ENCODE results near the gene ST3GAL4. TPM values are rescaled to one million over a fixed set of nuclear protein-coding genes. Genes with fewer than 3 reads are reported as not detected.

ST3GAL4 gene
- total RNA-seq, 1 experiment from 2014 or later = 13.6 TPM

GRCh38 chr11:126337474-126338241, 17.8 kb upstream of the ST3GAL4 start:
- H3K27ac ChIP-seq (ENCODE audit: insufficient read length, low read depth, low read length) = no peak overlapping the region
- no peaks in the 10 kb centered on the region for H3K79me2 ChIP-seq (ENCODE audit: insufficient read depth, low read length)
- H3K27me3 ChIP-seq (ENCODE audit: insufficient read depth, low read length) = no peaks in the 10 kb centered on the region
- TF ChIP-seq, protein P1, sequence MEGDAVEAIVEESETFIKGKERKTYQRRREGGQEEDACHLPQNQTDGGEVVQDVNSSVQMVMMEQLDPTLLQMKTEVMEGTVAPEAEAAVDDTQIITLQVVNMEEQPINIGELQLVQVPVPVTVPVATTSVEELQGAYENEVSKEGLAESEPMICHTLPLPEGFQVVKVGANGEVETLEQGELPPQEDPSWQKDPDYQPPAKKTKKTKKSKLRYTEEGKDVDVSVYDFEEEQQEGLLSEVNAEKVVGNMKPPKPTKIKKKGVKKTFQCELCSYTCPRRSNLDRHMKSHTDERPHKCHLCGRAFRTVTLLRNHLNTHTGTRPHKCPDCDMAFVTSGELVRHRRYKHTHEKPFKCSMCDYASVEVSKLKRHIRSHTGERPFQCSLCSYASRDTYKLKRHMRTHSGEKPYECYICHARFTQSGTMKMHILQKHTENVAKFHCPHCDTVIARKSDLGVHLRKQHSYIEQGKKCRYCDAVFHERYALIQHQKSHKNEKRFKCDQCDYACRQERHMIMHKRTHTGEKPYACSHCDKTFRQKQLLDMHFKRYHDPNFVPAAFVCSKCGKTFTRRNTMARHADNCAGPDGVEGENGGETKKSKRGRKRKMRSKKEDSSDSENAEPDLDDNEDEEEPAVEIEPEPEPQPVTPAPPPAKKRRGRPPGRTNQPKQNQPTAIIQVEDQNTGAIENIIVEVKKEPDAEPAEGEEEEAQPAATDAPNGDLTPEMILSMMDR (conservative IDR thresholded peaks at IDR 0.05) = no peak
- H3K27me3 Mint-ChIP-seq (ENCODE audit: low read depth) = no peaks in the 10 kb centered on the region
- no peak for DNase-seq
- no peak overlapping the region for H2BK5ac ChIP-seq (ENCODE audit: insufficient read length, low read length)
- no peak overlapping the region for H3K14ac ChIP-seq (ENCODE audit: insufficient read depth, low read length)
- no peak overlapping the region for H4K8ac ChIP-seq (replicated peaks; ENCODE audit: insufficient read length, low read depth, low read length)
- no peak overlapping the region for H4K5ac ChIP-seq (ENCODE audit: insufficient read length, low read depth, low read length)
- no peak overlapping the region for H3K18ac ChIP-seq (ENCODE audit: insufficient read length, low read depth, low read length)
- H3K4ac ChIP-seq (ENCODE audit: low read depth, low read length) = no peak overlapping the region
- no peaks in the 10 kb centered on the region for H3K9me3 Mint-ChIP-seq
- no peaks in the 10 kb centered on the region; the same call in 1 of the 2 replicates for H3K4me1 ChIP-seq (ENCODE audit: insufficient read depth, low read length)
- H2AK5ac ChIP-seq (ENCODE audit: insufficient read length, low read length) = no peak overlapping the region
- H4K91ac ChIP-seq (ENCODE audit: insufficient read length, low read depth, low read length) = no peak overlapping the region
- WGBS (ENCODE audit: extremely low coverage, insufficient read length, low lambda C conversion rate) = no CpG with 5 or more reads among the region's 15 CpGs
- peaks cover 18 to 20% of the 10 kb centered on the region in 2 experiments for H3K4me1 Mint-ChIP-seq
- no peak overlapping the region for H3K4me2 ChIP-seq (ENCODE audit: insufficient read depth, insufficient read length, low read length)
- no peaks in the 10 kb centered on the region for H3K9me3 ChIP-seq (ENCODE audit: control insufficient read depth, low read depth, low read length)
- H3K23ac ChIP-seq (ENCODE audit: insufficient read length, low read depth, low read length) = no peak overlapping the region
- H3K27ac Mint-ChIP-seq = peak overlapping the region in 1 of 3 experiments; percentile 10; a peak in 1 of 7 replicates
- no peak overlapping the region for H3T11ph ChIP-seq (ENCODE audit: low read length)
- H2BK15ac ChIP-seq (ENCODE audit: low read depth, low read length) = no peak overlapping the region
- H3K9ac ChIP-seq (ENCODE audit: extremely low read depth, insufficient read length, low read length) = no peak overlapping the region
- peaks cover 3% of the 10 kb centered on the region for H4K20me1 ChIP-seq (ENCODE audit: control insufficient read depth, insufficient read depth, insufficient read length)
- H2BK120ac ChIP-seq (ENCODE audit: low read depth, low read length, poor library complexity, severe bottlenecking) = no peak overlapping the region
- H2BK20ac ChIP-seq (ENCODE audit: low read depth, low read length, poor library complexity, severe bottlenecking) = no peak overlapping the region
- no peak overlapping the region for H2AFZ ChIP-seq (ENCODE audit: low read length)
- H2BK12ac ChIP-seq (ENCODE audit: insufficient read length, low read depth, low read length) = no peak overlapping the region
- H3K56ac ChIP-seq (ENCODE audit: insufficient read length, low read depth, low read length) = no peak overlapping the region
- H3K36me3 Mint-ChIP-seq (ENCODE audit: insufficient read depth in 1 of 3, low read depth in 3 of 3) = peaks cover 16 to 55% (median 43%) of the 10 kb centered on the region in 3 experiments; a peak in 6 of 7 replicates
- H3K79me1 ChIP-seq (ENCODE audit: insufficient read depth, low read depth, low read length, poor library complexity, severe bottlenecking) = no peaks in the 10 kb centered on the region
- H3K4me3 Mint-ChIP-seq = no peak overlapping the region; a peak in 1 of 5 replicates
- no peaks in the 10 kb centered on the region for H3K23me2 ChIP-seq (ENCODE audit: insufficient read length, low read depth, low read length, poor library complexity, severe bottlenecking)

Data from H9 (cell line).